Neural cell (in vitro differentiated cells): Measurements from ENCODE around the gene HSD3B1. TPM values are rescaled to one million over a fixed set of nuclear protein-coding genes. Genes with fewer than 3 reads are reported as not detected.

Experiments used
- H2AFZ ChIP-seq: fragments of 200-600, 300-800 bp; sonication (generic), shearing (Covaris generic); 2 replicates; pipeline ENCODE4 v1.6.0; 2014; ENCODE audit warnings: low read depth, mild to moderate bottlenecking, antibody characterized with exemption, low read length, moderate library complexity
- H3F3A ChIP-seq: fragments of 200-600 bp; shearing (Covaris generic); 2 replicates; pipeline ENCODE4 v1.6.1; 2016; ENCODE audit warnings: mild to moderate bottlenecking, moderate library complexity, mixed read lengths, antibody characterized with exemption, low read length; ENCODE audit not compliant: insufficient read depth, poor library complexity, severe bottlenecking
- H3K27ac ChIP-seq: fragments of 200-600, 300-800 bp; sonication (generic), shearing (Covaris generic); 2 replicates; pipeline ENCODE4 v1.5.1; 2014; ENCODE audit warnings: mild to moderate bottlenecking, low read length, moderate library complexity
- H3K27me3 ChIP-seq: fragments of 300-800, 200-600 bp; sonication (generic), shearing (Covaris generic); 2 replicates; pipeline ENCODE4 v1.6.0; 2014; ENCODE audit warnings: mild to moderate bottlenecking, low read depth, low read length, moderate library complexity; ENCODE audit not compliant: insufficient read depth
- H3K36me3 ChIP-seq: fragments of 300-800, 200-600 bp; sonication (generic), shearing (Covaris generic); 2 replicates; pipeline ENCODE4 v1.5.1; 2014; ENCODE audit warnings: mild to moderate bottlenecking, antibody characterized with exemption, low read length, moderate library complexity; ENCODE audit not compliant: insufficient read depth
- H3K4me2 ChIP-seq: fragments of 300-800, 200-600 bp; sonication (generic), shearing (Covaris generic); 2 replicates; pipeline ENCODE4 v1.6.0; 2014; ENCODE audit warnings: mild to moderate bottlenecking, low read length
- H3K4me3 ChIP-seq: fragments of 300-800, 200-600 bp; sonication (generic), shearing (Covaris generic); 2 replicates; pipeline ENCODE4 v1.5.1; 2014; ENCODE audit warnings: mild to moderate bottlenecking, low read length, moderate library complexity
- H3K79me2 ChIP-seq: fragments of 200-600 bp; shearing (Covaris generic); replicated peaks from 2 replicates; pipeline ENCODE4 v1.6.0; 2014; ENCODE audit warnings: mild to moderate bottlenecking, low read length, moderate library complexity; ENCODE audit not compliant: insufficient read depth
- H3K9ac ChIP-seq: fragments of 300-800, 200-600 bp; sonication (generic), shearing (Covaris generic); 2 replicates; pipeline ENCODE4 v1.6.1; 2016; ENCODE audit warnings: mild to moderate bottlenecking, low read length, mixed read lengths
- H3K9me2 ChIP-seq: fragments of 200-600 bp; shearing (Covaris generic); 2 replicates; pipeline ENCODE4 v1.6.1; 2016; ENCODE audit warnings: mild to moderate bottlenecking, low read length, mixed read lengths; ENCODE audit not compliant: insufficient read depth
- H3K9me3 ChIP-seq: fragments of 200-600, 300-800 bp; sonication (generic), shearing (Covaris generic); 2 replicates; pipeline ENCODE4 v1.6.1; 2016; ENCODE audit warnings: mild to moderate bottlenecking, mixed run types, low read length, moderate library complexity, mixed read lengths
- H4K20me1 ChIP-seq: fragments of 200-600 bp; shearing (Covaris generic); 2 replicates; pipeline ENCODE4 v1.6.1; 2016; ENCODE audit warnings: mild to moderate bottlenecking, mixed run types; ENCODE audit not compliant: insufficient read depth
- EP300 ChIP-seq: fragments of 450-650 bp; conservative IDR thresholded peaks from 2 replicates; pipeline ENCODE4 v1.6.1; 2014; ENCODE audit warnings: antibody characterized with exemption, mild to moderate bottlenecking, moderate library complexity; ENCODE audit not compliant: poor library complexity, severe bottlenecking
- EZH2 ChIP-seq: fragments of 200-600, 300-800 bp; shearing (Covaris generic), sonication (generic); IDR thresholded peaks from 2 replicates; pipeline ENCODE4 v1.6.1; 2014; ENCODE audit warnings: antibody characterized with exemption, low read length, borderline replicate concordance, mild to moderate bottlenecking; ENCODE audit not compliant: insufficient read depth, poor library complexity, severe bottlenecking
- MXI1 ChIP-seq: fragments of 450-650 bp; conservative IDR thresholded peaks from 2 replicates; pipeline ENCODE4 v1.6.1; 2014; ENCODE audit warnings: antibody characterized with exemption, mild to moderate bottlenecking; ENCODE audit not compliant: poor library complexity, severe bottlenecking
- POLR2AphosphoS5 ChIP-seq: IDR thresholded peaks from 2 replicates; pipeline ENCODE4 v1.6.1; 2012
- RAD21 ChIP-seq: fragments of 450-650 bp; conservative IDR thresholded peaks from 2 replicates; pipeline ENCODE4 v1.6.1; 2014; ENCODE audit warnings: antibody characterized with exemption, mild to moderate bottlenecking, moderate library complexity
- REST ChIP-seq: IDR thresholded peaks from 2 replicates; pipeline ENCODE4 v1.6.1; 2012; ENCODE audit warnings: borderline replicate concordance
- SMC3 ChIP-seq: fragments of 450-650 bp; conservative IDR thresholded peaks from 2 replicates; pipeline ENCODE4 v1.6.1; 2014; ENCODE audit warnings: antibody characterized with exemption, mild to moderate bottlenecking, moderate library complexity; ENCODE audit not compliant: poor library complexity
- TAF1 ChIP-seq: IDR thresholded peaks from 2 replicates; pipeline ENCODE4 v1.6.1; 2012; ENCODE audit warnings: low read depth
- polyA plus RNA-seq: library from polyadenylated mRNA; depleted of rRNA; stranded (reverse); fragments of >200 nt; gene quantifications from 2 replicates; pipeline ENCODE4 v1.2.3, GENCODE V29; 2014
- TF ChIP-seq, protein P1 (sequence below): fragments of 450-650 bp; IDR thresholded peaks from 2 replicates; pipeline ENCODE4 v1.5.1; 2014; ENCODE audit warnings: antibody characterized with exemption, mild to moderate bottlenecking, moderate library complexity; ENCODE audit not compliant: poor library complexity, severe bottlenecking

HSD3B1 gene
- polyA plus RNA-seq, 1 donor from 2014 or later: not detected

GRCh38 chr1:119477710-119478109 lies 29.3 kb upstream of the HSD3B1 start:
- TF ChIP-seq EZH2: no peak
- no peak for TF ChIP-seq EP300
- TF ChIP-seq RAD21: no peak
- TF ChIP-seq SMC3: no peak
- TF ChIP-seq POLR2AphosphoS5: no peak
- no peak for TF ChIP-seq MXI1
- TF ChIP-seq, protein P1, sequence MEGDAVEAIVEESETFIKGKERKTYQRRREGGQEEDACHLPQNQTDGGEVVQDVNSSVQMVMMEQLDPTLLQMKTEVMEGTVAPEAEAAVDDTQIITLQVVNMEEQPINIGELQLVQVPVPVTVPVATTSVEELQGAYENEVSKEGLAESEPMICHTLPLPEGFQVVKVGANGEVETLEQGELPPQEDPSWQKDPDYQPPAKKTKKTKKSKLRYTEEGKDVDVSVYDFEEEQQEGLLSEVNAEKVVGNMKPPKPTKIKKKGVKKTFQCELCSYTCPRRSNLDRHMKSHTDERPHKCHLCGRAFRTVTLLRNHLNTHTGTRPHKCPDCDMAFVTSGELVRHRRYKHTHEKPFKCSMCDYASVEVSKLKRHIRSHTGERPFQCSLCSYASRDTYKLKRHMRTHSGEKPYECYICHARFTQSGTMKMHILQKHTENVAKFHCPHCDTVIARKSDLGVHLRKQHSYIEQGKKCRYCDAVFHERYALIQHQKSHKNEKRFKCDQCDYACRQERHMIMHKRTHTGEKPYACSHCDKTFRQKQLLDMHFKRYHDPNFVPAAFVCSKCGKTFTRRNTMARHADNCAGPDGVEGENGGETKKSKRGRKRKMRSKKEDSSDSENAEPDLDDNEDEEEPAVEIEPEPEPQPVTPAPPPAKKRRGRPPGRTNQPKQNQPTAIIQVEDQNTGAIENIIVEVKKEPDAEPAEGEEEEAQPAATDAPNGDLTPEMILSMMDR: no peak
- TF ChIP-seq TAF1: no peak
- no peak for TF ChIP-seq REST
- H3K9me3 ChIP-seq: no peaks in the 10 kb centered on the region

GRCh38 chr1:119480175-119480574 lies 26.8 kb upstream of the HSD3B1 start:
- no peaks in the 10 kb centered on the region for H3F3A ChIP-seq
- H3K79me2 ChIP-seq: no peaks in the 10 kb centered on the region
- H3K9ac ChIP-seq: no peak overlapping the region
- TF ChIP-seq TAF1 (no peak), MXI1 (no peak), REST (no peak), POLR2AphosphoS5 (no peak), RAD21 (no peak), EZH2 (no peak), EP300 (no peak)
- H3K27ac ChIP-seq: no peak overlapping the region
- no peak overlapping the region for H3K4me3 ChIP-seq
- H3K9me2 ChIP-seq: no peaks in the 10 kb centered on the region
- no peak overlapping the region for H3K4me2 ChIP-seq
- no peaks in the 10 kb centered on the region for H4K20me1 ChIP-seq
- H3K27me3 ChIP-seq: no peaks in the 10 kb centered on the region
- no peaks in the 10 kb centered on the region for H3K9me3 ChIP-seq
- H2AFZ ChIP-seq: no peak overlapping the region
- no peaks in the 10 kb centered on the region for H3K36me3 ChIP-seq

More at GRCh38 chr1:119477710-119478109, 29.3 kb upstream of the HSD3B1 start:
- Histone ChIP-seq H3K27me3 (no peaks in the 10 kb centered on the region), H2AFZ (no peak overlapping the region), H3F3A (no peaks in the 10 kb centered on the region), H3K9me2 (no peaks in the 10 kb centered on the region), H3K27ac (no peak overlapping the region), H3K9ac (no peak overlapping the region), H4K20me1 (no peaks in the 10 kb centered on the region), H3K79me2 (no peaks in the 10 kb centered on the region), H3K4me3 (no peak overlapping the region), H3K36me3 (no peaks in the 10 kb centered on the region), H3K4me2 (no peak overlapping the region)
